Measurements from ENCODE around the gene SH3TC1. TPM values are rescaled to one million over a fixed set of nuclear protein-coding genes. Genes with fewer than 3 reads are reported as not detected.

Gene SH3TC1
- total and polyA plus RNA-seq, 10 of the 15 experiments (the other 5 are each of a cell fraction or from before 2014, with no cell fraction given) = 0.19 to 47.0 (median 18.4) TPM

GRCh38 chr4:8201321-8201781, 2.3 kb downstream of the SH3TC1 start (continued):
- TF ChIP-seq, protein P1, sequence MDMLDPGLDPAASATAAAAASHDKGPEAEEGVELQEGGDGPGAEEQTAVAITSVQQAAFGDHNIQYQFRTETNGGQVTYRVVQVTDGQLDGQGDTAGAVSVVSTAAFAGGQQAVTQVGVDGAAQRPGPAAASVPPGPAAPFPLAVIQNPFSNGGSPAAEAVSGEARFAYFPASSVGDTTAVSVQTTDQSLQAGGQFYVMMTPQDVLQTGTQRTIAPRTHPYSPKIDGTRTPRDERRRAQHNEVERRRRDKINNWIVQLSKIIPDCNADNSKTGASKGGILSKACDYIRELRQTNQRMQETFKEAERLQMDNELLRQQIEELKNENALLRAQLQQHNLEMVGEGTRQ (IDR thresholded peaks at IDR 0.05; ENCODE audit: borderline replicate concordance, low read depth, low read length) = no peak
- 0 out of 2 replicates have a peak, but pooled peaks have one; percentile 44 for TF ChIP-seq TCF3 (IDR thresholded peaks at IDR 0.05; ENCODE audit: borderline replicate concordance, insufficient read depth, low read depth, low read length)
- no peak for TF ChIP-seq ESRRA (IDR thresholded peaks at IDR 0.05; ENCODE audit: low read length)
- TF ChIP-seq, protein P2, sequence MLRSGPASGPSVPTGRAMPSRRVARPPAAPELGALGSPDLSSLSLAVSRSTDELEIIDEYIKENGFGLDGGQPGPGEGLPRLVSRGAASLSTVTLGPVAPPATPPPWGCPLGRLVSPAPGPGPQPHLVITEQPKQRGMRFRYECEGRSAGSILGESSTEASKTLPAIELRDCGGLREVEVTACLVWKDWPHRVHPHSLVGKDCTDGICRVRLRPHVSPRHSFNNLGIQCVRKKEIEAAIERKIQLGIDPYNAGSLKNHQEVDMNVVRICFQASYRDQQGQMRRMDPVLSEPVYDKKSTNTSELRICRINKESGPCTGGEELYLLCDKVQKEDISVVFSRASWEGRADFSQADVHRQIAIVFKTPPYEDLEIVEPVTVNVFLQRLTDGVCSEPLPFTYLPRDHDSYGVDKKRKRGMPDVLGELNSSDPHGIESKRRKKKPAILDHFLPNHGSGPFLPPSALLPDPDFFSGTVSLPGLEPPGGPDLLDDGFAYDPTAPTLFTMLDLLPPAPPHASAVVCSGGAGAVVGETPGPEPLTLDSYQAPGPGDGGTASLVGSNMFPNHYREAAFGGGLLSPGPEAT (IDR thresholded peaks at IDR 0.05; ENCODE audit: low read depth) = no peak; the same call in 1 of the 2 replicates
- TF ChIP-seq SMAD1 (IDR thresholded peaks at IDR 0.05; ENCODE audit: low read depth, partially characterized antibody) = no peak
- 0 out of 4 replicates have a peak, but pooled peaks of 1 of the 2 experiments have one; percentile 29 for TF ChIP-seq EP300 (IDR thresholded peaks at IDR 0.05; ENCODE audit: borderline replicate concordance in 1 of 2, control insufficient read depth in 1 of 2, low read depth in 2 of 2, low read length in 2 of 2)
- TF ChIP-seq, protein P3, sequence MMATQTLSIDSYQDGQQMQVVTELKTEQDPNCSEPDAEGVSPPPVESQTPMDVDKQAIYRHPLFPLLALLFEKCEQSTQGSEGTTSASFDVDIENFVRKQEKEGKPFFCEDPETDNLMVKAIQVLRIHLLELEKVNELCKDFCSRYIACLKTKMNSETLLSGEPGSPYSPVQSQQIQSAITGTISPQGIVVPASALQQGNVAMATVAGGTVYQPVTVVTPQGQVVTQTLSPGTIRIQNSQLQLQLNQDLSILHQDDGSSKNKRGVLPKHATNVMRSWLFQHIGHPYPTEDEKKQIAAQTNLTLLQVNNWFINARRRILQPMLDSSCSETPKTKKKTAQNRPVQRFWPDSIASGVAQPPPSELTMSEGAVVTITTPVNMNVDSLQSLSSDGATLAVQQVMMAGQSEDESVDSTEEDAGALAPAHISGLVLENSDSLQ (IDR thresholded peaks at IDR 0.05) = no peak
- no peak for TF ChIP-seq ZBED1 (IDR thresholded peaks at IDR 0.05; ENCODE audit: borderline replicate concordance)
- no peak for TF ChIP-seq FOXK2 (IDR thresholded peaks at IDR 0.05)
- TF ChIP-seq EGR1 (IDR thresholded peaks at IDR 0.05; ENCODE audit: borderline replicate concordance in 1 of 2, low read depth in 2 of 2, low read length in 2 of 2) = 0 out of 3 replicates have a peak, but pooled peaks of 1 of the 2 experiments have one; percentile 23
- no peak for TF ChIP-seq POU2F2 (IDR thresholded peaks at IDR 0.05; ENCODE audit: borderline replicate concordance, low read depth, low read length)
- no peak for TF ChIP-seq RAD21 (IDR thresholded peaks at IDR 0.05; ENCODE audit: insufficient read depth, low read depth, low read length)
- TF ChIP-seq, protein P4, sequence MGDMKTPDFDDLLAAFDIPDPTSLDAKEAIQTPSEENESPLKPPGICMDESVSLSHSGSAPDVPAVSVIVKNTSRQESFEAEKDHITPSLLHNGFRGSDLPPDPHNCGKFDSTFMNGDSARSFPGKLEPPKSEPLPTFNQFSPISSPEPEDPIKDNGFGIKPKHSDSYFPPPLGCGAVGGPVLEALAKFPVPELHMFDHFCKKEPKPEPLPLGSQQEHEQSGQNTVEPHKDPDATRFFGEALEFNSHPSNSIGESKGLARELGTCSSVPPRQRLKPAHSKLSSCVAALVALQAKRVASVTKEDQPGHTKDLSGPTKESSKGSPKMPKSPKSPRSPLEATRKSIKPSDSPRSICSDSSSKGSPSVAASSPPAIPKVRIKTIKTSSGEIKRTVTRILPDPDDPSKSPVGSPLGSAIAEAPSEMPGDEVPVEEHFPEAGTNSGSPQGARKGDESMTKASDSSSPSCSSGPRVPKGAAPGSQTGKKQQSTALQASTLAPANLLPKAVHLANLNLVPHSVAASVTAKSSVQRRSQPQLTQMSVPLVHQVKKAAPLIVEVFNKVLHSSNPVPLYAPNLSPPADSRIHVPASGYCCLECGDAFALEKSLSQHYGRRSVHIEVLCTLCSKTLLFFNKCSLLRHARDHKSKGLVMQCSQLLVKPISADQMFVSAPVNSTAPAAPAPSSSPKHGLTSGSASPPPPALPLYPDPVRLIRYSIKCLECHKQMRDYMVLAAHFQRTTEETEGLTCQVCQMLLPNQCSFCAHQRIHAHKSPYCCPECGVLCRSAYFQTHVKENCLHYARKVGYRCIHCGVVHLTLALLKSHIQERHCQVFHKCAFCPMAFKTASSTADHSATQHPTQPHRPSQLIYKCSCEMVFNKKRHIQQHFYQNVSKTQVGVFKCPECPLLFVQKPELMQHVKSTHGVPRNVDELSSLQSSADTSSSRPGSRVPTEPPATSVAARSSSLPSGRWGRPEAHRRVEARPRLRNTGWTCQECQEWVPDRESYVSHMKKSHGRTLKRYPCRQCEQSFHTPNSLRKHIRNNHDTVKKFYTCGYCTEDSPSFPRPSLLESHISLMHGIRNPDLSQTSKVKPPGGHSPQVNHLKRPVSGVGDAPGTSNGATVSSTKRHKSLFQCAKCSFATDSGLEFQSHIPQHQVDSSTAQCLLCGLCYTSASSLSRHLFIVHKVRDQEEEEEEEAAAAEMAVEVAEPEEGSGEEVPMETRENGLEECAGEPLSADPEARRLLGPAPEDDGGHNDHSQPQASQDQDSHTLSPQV (IDR thresholded peaks at IDR 0.05) = no peak
- no peak for TF ChIP-seq BRCA1 (IDR thresholded peaks at IDR 0.05; ENCODE audit: low read depth, low read length)
- peak; percentile 69 for TF ChIP-seq RELA (IDR thresholded peaks at IDR 0.05; ENCODE audit: borderline replicate concordance, partially characterized antibody)
- TF ChIP-seq DPF2 (IDR thresholded peaks at IDR 0.05) = peak; percentile 56
- no peak for TF ChIP-seq KAT2A (conservative IDR thresholded peaks at IDR 0.05; ENCODE audit: control insufficient read depth, low read depth, low read length)
- no peak for TF ChIP-seq NFYB (IDR thresholded peaks at IDR 0.05; ENCODE audit: insufficient read depth, low read depth, low read length)
- TF ChIP-seq, protein P5, sequence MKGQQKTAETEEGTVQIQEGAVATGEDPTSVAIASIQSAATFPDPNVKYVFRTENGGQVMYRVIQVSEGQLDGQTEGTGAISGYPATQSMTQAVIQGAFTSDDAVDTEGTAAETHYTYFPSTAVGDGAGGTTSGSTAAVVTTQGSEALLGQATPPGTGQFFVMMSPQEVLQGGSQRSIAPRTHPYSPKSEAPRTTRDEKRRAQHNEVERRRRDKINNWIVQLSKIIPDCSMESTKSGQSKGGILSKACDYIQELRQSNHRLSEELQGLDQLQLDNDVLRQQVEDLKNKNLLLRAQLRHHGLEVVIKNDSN (IDR thresholded peaks at IDR 0.05; ENCODE audit: borderline replicate concordance, extremely low read length, insufficient read depth, low read depth, low read length) = no peak
- peak; percentile 52 for TF ChIP-seq MEF2B (IDR thresholded peaks at IDR 0.05; ENCODE audit: partially characterized antibody, poor library complexity, severe bottlenecking)
- 0 out of 2 replicates have a peak, but pooled peaks have one; percentile 28 for TF ChIP-seq MXI1 (IDR thresholded peaks at IDR 0.05; ENCODE audit: low read depth, low read length)

Measured in GM12878 (cell line).